NCI-H2196 (cell line): ENCODE data around the gene LRRC71.

ENCODE experiments used
- DNase-seq: peaks from one replicate; lab custom pipeline; 2025; ENCODE audit not compliant: unreplicated experiment; lab: John Stamatoyannopoulos, UW

The LRRC71 gene

DNA sequence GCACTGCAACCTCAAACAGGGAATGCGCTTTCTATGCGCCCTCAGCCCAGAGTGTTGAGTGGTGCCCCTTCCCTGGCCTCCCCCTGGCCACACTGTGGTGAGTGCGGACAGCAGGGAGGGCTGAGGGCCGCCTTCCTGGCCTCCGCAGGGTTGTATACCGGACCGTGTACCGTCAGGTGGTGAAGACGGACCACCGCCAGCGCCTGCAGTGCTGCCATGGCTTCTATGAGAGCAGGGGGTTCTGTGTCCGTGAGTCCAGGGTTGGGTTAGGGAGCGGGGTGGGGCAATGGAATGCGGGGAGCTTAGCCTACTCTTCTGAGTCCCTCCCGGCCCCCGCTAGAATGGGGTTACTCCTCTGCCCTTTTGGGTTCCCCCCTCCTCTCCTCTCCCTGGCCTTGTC lies 15.3 kb upstream of the LRRC71 start:
- no peak for DNase-seq

GRCh38 chr1:156905651-156906050 lies 14.8 kb upstream of the LRRC71 start:
- no peak for DNase-seq

DNA sequence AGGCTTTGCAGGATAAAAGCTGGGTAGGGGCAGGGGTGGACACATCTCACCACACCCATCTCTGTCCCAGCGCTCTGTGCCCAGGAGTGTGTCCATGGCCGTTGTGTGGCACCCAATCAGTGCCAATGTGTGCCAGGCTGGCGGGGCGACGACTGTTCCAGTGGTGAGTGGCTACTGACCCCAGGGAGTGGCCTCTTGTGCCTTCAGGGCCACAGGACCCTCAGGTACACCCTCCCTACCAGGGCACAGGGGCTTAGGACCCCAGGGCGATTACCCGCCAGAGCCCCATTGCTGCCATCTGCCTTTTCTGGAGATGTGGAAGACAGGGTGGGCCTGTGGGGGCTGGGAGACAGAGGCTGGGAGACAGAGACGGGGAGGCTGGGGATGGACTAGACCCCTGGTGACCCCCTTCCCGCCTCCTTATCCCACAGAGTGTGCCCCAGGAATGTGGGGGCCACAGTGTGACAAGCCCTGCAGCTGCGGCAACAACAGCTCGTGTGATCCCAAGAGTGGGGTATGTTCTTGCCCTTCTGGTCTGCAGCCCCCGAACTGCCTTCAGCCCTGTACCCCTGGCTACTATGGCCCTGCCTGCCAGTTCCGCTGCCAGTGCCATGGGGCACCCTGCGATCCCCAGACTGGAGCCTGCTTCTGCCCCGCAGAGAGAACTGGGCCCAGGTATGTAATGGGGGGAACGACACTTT lies 14.1 kb upstream of the LRRC71 start:
- DNase-seq = no peak

GRCh38 chr1:156908541-156908940 lies 11.9 kb upstream of the LRRC71 start:
- no peak for DNase-seq

- DNase-seq = no peak
Observed at GRCh38 chr1:156908955-156909354, 11.5 kb upstream of the LRRC71 start.

- no peak for DNase-seq
Observed at GRCh38 chr1:156909671-156910070, 10.8 kb upstream of the LRRC71 start.

DNA sequence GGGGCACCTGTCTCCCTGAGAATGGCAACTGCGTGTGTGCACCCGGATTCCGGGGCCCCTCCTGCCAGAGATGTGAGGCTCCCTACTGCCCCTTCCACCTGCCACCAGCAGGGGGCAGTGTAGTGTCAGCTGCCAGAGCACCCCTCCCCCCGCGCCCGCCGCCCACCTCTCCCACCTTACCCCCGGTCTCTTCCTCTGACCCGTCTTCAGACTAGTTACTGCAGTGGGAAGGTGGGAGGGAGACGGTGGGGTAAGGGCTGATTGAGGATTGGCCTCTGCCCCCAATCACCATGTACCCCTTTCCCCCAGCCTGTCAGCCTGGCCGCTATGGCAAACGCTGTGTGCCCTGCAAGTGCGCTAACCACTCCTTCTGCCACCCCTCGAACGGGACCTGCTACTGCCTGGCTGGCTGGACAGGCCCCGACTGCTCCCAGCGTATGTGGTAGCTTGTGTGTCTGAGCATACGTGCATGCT lies 10.1 kb upstream of the LRRC71 start:
- DNase-seq = peak; percentile 35

GRCh38 chr1:156911577-156912298 lies 8.7 kb upstream of the LRRC71 start:
- peak; percentile 38 for DNase-seq

GRCh38 chr1:156912310-156912709 lies 8.1 kb upstream of the LRRC71 start:
- peak; percentile 37 for DNase-seq

- DNase-seq = peak; percentile 90
Observed at GRCh38 chr1:156912861-156913808, 7.3 kb upstream of the LRRC71 start.

DNA sequence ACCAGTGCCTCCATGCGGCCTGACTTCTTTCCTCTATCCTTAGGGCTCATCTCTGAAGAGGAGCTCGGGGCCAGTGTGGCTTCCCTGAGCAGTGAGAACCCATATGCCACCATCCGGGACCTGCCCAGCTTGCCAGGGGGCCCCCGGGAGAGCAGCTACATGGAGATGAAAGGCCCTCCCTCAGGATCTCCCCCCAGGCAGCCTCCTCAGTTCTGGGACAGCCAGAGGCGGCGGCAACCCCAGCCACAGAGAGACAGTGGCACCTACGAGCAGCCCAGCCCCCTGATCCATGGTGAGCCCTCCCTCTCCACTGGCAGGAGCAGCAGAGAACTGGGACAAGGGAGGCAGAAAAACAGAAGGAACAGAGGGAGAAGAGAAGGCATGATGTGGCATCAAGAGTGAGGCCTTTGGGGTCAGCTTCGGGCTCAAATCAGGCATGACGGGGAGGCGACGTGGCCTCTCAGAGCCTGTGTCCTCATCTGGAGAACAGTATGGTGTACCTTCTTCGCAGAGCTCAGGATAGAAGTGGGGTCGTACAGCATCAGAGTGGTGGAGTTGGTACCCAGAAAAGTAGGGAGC lies 6.5 kb upstream of the LRRC71 start:
- DNase-seq = no peak

DNA sequence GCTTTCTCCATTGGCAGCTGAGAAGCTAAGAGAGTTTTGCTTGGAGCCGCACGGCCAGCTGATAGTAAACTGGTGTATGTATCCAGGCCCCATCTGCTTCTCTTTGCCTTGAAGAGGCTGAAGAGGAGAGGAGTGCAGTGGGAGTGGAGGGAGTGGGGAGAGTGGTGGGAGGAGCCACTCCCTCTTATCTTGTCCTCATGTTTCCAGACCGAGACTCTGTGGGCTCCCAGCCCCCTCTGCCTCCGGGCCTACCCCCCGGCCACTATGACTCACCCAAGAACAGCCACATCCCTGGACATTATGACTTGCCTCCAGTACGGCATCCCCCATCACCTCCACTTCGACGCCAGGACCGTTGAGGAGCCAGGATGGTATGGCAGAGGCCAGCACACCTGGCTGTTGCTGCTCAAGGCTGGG lies 6.0 kb upstream of the LRRC71 start:
- no peak for DNase-seq

- no peak for DNase-seq
Observed at GRCh38 chr1:156921053-156921529, 659 bp downstream of the LRRC71 start.

DNA sequence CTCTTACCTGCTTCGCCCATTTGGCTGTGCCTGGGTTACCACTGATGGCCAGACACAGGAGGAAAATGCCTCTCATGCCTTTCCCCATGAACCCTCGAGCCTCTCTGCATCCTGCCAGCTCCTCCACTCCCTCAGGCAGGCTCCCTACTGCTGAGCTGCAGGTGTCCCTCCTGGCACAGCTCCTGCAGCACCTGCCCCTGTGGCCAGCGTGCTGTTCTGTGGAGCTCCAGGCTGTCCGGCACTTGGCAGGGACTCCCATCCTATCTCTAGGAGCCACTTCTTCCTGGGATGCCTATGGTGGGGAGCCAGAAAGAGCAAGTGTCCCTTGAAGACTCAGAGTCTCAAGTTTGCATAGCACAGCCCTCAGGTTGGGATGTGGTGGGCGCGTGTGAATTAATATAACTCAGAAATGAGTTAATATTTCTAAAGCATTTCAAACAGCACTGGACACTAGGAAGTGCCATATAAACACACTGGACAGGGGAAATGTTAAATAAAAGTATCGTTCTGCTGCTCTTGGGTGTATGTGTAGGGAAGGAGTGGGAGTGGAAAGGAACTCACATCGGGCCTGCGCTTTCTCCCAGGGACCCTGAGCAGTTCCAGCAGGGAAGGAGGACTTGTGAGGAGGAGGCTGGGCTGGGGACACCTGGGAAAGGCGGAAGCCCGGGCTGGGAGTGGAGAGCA lies 2.7 kb downstream of the LRRC71 start:
- peak; percentile 69 for DNase-seq

GRCh38 chr1:156923670-156924477 lies 3.4 kb downstream of the LRRC71 start:
- no peak for DNase-seq

DNA sequence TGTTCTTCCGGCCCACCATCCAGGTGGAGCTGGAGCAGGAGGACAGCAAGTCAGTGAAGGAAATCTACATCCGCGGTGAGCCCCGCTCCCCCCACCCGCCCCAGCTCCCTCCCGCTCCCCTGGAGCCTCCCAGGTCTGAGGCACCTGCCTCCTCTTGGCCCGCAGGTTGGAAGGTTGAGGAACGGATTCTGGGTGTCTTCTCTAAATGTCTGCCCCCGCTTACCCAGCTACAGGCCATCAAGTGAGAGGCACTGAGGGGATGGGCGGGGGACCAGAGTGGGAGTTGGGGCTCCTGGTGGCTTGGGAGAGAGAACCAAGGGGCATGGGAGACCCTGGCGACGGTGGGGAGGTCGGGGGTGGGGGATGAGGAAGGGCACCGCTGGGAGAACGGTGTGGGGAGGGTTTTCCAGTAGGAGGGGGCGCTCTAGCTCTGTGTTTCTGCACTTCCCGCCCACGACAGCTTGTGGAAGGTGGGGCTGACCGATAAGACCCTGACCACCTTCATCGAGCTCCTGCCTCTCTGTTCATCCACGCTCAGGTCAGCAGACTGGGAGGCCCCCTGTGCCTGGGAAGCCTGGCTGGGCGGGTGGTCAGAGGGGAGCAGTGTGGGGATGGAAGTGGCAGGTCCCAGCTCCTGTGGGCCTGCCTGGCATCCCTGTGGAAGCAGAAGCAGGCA lies 4.2 kb downstream of the LRRC71 start:
- DNase-seq = no peak

DNA sequence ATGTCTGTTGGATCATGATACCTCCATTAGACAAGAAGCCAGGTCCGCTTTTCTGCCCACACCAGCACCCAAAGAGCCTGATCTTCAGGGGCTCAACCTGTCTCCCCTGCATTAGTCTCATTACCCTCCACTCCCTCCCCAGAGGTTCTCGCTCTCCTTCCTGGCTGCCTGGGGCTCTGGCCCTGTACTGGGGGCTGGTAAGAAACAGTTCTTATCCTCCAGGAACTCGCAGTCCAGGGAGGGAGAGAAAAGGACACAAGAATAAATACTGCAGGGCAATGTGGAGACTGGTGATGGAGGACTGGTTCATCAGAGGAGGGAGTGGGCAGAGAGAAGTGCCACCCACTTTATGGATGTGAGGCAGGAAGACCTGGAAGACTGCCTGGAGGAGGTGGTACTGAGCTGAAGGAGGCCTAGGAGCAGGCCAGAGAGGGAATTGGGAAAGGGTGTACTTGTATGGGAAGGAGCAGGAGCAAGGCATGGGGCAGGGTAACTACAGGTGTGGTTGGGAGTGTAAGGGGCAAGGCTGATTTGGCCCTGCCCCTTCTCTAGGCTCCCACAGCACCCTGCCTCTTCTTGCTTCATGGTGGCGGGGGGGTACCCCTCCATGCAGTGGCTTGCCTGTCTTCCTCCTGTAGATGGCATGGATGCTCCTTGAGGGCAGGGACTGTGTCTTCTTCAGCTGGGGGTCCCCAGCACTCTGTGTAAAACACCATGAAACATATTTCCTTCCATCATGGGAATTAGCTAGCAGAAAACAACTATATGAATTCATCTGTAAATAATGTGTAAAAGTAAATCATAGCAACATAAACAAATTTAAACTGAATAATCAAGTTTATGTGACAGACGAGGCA lies 5.0 kb downstream of the LRRC71 start:
- DNase-seq = no peak

DNA sequence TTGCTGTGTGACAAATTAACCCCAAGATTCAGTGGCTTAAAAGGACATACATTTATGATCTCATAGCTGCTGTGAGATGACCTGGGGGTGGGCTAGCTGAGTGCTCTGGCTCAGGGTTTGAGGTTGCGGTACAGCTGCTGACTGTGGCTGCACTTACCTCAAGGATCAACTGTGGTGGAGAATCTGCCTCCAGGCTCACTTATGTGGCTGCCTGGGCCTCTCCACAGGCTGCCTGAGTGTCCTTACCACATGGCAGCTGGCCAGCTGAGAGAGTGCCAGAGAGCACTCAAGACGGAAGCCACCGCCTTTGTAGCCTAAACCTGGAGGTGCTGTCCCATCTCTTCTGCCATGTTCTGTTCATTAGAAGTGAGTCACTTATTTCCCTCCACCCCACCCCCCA lies 5.7 kb downstream of the LRRC71 start:
- peak; percentile 87 for DNase-seq
